Pericardium fibroblast (primary cell): ENCODE results near the gene AKAP8. TPM values are rescaled to one million over a fixed set of nuclear protein-coding genes. Genes with fewer than 3 reads are reported as not detected.

ENCODE experiments used
- total RNA-seq: library from RNA; depleted of rRNA; stranded (reverse); fragments of >200 nt; gene quantifications from 2 replicates; pipeline ENCODE4 v1.2.3, GENCODE V29; 2015

Gene AKAP8
- 9.6 and 11.6 TPM in 2 replicates for total RNA-seq

GRCh38 chr19:15379083-15379998 is at the start of gene AKAP8:
Gene AKAP8, minus strand, starts transcription at chr19:15379787. Its CDS starts 56 bp downstream, at chr19:15379731.

GRCh38 chr19:15418579-15419412 is 39.2 kb upstream of the AKAP8 start, which contains the start of gene AKAP8L:
Gene AKAP8L, minus strand, starts transcription at chr19:15418988. Its CDS starts 65 bp downstream, at chr19:15418923.

GRCh38 chr19:15332311-15332996 is 47.1 kb downstream of the AKAP8 start, which contains the start of gene BRD4:
Gene BRD4, minus strand, starts transcription at chr19:15332539. Its CDS starts 59,440 bp downstream, at chr19:15273099.

Other genes starting within 250 kb of the AKAP8 start
- gene NOTCH3, start 178.8 kb downstream of the AKAP8 start, total RNA-seq: 46.6 and 49.8 TPM in 2 replicates
- not detected in 2 replicates for gene EPHX3, start 147.3 kb downstream of the AKAP8 start, total RNA-seq
- 23.1 and 28.3 TPM in 2 replicates for gene BRD4, start 47.2 kb downstream of the AKAP8 start, total RNA-seq
- gene AKAP8L, start 39.2 kb upstream of the AKAP8 start, total RNA-seq: 47.7 and 61.4 TPM in 2 replicates
- 33.3 and 37.6 TPM in 2 replicates for gene WIZ, start 70.2 kb upstream of the AKAP8 start, total RNA-seq
- gene RASAL3, start 84.8 kb upstream of the AKAP8 start, total RNA-seq: not detected in 2 replicates
- not detected in 2 replicates for gene PGLYRP2, start 99.7 kb upstream of the AKAP8 start, total RNA-seq
- gene CYP4F22, start 128.7 kb upstream of the AKAP8 start, total RNA-seq: not detected in 2 replicates
- gene CYP4F8, start 235.4 kb upstream of the AKAP8 start, total RNA-seq: not detected in 2 replicates